CD14-positive monocyte (primary cell): ENCODE data around the gene PCGF3. TPM values are rescaled to one million over a fixed set of nuclear protein-coding genes. Genes with fewer than 3 reads are reported as not detected.

ENCODE experiments used
- DNase-seq, 3 donors: peaks; one replicate each; pipeline ENCODE4 v3.0.0-alpha.2; 2011 to 2022
- H2AFZ ChIP-seq: 2 replicates; pipeline ENCODE4 v1.6.0; 2012; ENCODE audit warnings: mild to moderate bottlenecking, low read depth, low read length, inconsistent platforms; ENCODE audit not compliant: insufficient read depth, poor library complexity, severe bottlenecking
- H3K27ac ChIP-seq, 2 donors: 1 replicate in 1 of 2; 2 replicates in 1 of 2; pipeline ENCODE4 v1.5.1; 2012 to 2013; ENCODE audit warnings: low read length in 2 of 2, control low read depth in 1 of 2, inconsistent platforms in 1 of 2, low read depth in 1 of 2, mild to moderate bottlenecking in 1 of 2
- H3K27me3 ChIP-seq, 2 donors: one replicate each; pipeline versions ENCODE4 v1.6.0 to v1.6.1; 2011 to 2013; ENCODE audit warnings: low read length in 2 of 2; ENCODE audit not compliant: control insufficient read depth in 2 of 2, insufficient read depth in 2 of 2
- H3K36me3 ChIP-seq, 2 donors: replicated peaks in 1 of 2; 1 replicate in 1 of 2; 2 replicates in 1 of 2; pipeline versions ENCODE4 v1.5.1 to v1.6.1; 2012 to 2013; ENCODE audit warnings: low read length in 2 of 2, control low read depth in 1 of 2, inconsistent platforms in 1 of 2, mild to moderate bottlenecking in 1 of 2; ENCODE audit not compliant: insufficient read depth in 2 of 2, control insufficient read depth in 1 of 2
- H3K4me1 ChIP-seq, 2 donors: 1 replicate in 1 of 2; 2 replicates in 1 of 2; pipeline versions ENCODE4 v1.5.1 to v1.6.1; 2012 to 2013; ENCODE audit warnings: low read length in 2 of 2, control low read depth in 1 of 2, inconsistent platforms in 1 of 2, mild to moderate bottlenecking in 1 of 2, moderate library complexity in 1 of 2; ENCODE audit not compliant: insufficient read depth in 2 of 2, control insufficient read depth in 1 of 2
- H3K4me2 ChIP-seq: replicated peaks from 2 replicates; pipeline ENCODE3; 2012; ENCODE audit warnings: low read length, moderate library complexity, mild to moderate bottlenecking; ENCODE audit not compliant: poor library complexity, severe bottlenecking; ENCODE audit errors: extremely low read depth
- H3K4me3 ChIP-seq, 3 experiments: fragments of 200-600 bp in 1 of 3; sonication (generic) in 1 of 3; replicated peaks in 1 of 3; 1 replicate in 2 of 3; 2 replicates in 1 of 3; pipeline ENCODE4 v1.5.1; 2011 to 2013; ENCODE audit warnings: low read length in 3 of 3, mild to moderate bottlenecking in 3 of 3, control low read depth in 2 of 3, low read depth in 2 of 3, inconsistent platforms in 1 of 3, moderate library complexity in 1 of 3
- H3K79me2 ChIP-seq: 2 replicates; pipeline ENCODE4 v1.6.0; 2012; ENCODE audit warnings: mild to moderate bottlenecking, control low read depth, inconsistent platforms, low read length, moderate library complexity; ENCODE audit not compliant: insufficient read depth
- H3K9ac ChIP-seq: 2 replicates; pipeline ENCODE4 v1.6.0; 2017; ENCODE audit warnings: low read length, mild to moderate bottlenecking; ENCODE audit not compliant: insufficient read depth, poor library complexity, severe bottlenecking
- H3K9me3 ChIP-seq, 2 donors: replicated peaks in 1 of 2; 1 replicate in 1 of 2; 2 replicates in 1 of 2; pipeline versions ENCODE4 v1.5.1 to v1.6.1; 2012 to 2013; ENCODE audit warnings: low read length in 2 of 2, control low read depth in 1 of 2; ENCODE audit not compliant: control insufficient read depth in 1 of 2, insufficient read depth in 1 of 2
- H4K20me1 ChIP-seq: 2 replicates; pipeline ENCODE4 v1.6.0; 2012; ENCODE audit warnings: mild to moderate bottlenecking, low read length, control low read depth, moderate library complexity; ENCODE audit not compliant: insufficient read depth
- H3K27ac Mint-ChIP-seq, 7 donors: one replicate each; pipeline ENCODE4 v1.8.0; 2020; ENCODE audit warnings: mild to moderate bottlenecking in 7 of 7, mixed read lengths in 7 of 7, moderate library complexity in 6 of 7, inconsistent platforms in 2 of 7
- H3K27me3 Mint-ChIP-seq, 3 donors: one replicate each; pipeline ENCODE4 v1.8.0; 2021 to 2022; ENCODE audit warnings: low read depth in 3 of 3, mild to moderate bottlenecking in 3 of 3, mixed read lengths in 3 of 3, moderate library complexity in 3 of 3, inconsistent platforms in 1 of 3
- H3K36me3 Mint-ChIP-seq, 2 donors: one replicate each; pipeline ENCODE4 v1.8.0; 2020; ENCODE audit warnings: mixed read lengths in 2 of 2, inconsistent platforms in 1 of 2, mild to moderate bottlenecking in 1 of 2
- H3K4me1 Mint-ChIP-seq: one replicate; pipeline ENCODE4 v1.8.0; 2020; ENCODE audit warnings: mild to moderate bottlenecking, mixed read lengths
- H3K4me3 Mint-ChIP-seq, 2 donors: one replicate each; pipeline ENCODE4 v1.8.0; 2020; ENCODE audit warnings: mild to moderate bottlenecking in 2 of 2, mixed read lengths in 2 of 2, moderate library complexity in 1 of 2
- H3K9me3 Mint-ChIP-seq, 7 donors: one replicate each; pipeline ENCODE4 v1.8.0; 2020 to 2022; ENCODE audit warnings: mixed read lengths in 7 of 7, mild to moderate bottlenecking in 6 of 7, moderate library complexity in 6 of 7, inconsistent platforms in 2 of 7
- CTCF ChIP-seq: fragments of 200-600 bp; IDR thresholded peaks from one replicate; pipeline ENCODE4 v1.8.0; 2022; ENCODE audit warnings: antibody characterized with exemption, mild to moderate bottlenecking
- WGBS: methylation state at CpG from one replicate; pipeline ENCODE4 v1.1.5; 2013; ENCODE audit warnings: missing lambda C conversion rate; ENCODE audit not compliant: insufficient coverage; 5-methylcytosine and 5-hydroxymethylcytosine counted together
- intact Hi-C, 2 donors: fragments of 100-400 bp; cut with micrococcal nuclease; formaldehyde crosslinking; loops; one replicate each; pipeline versions ENCODE4 v1.15.0 to v1.15.1; 2023
- polyA plus RNA-seq, 3 donors: library from polyadenylated mRNA; depleted of rRNA in 1 of 3; unstranded in 2 of 3; stranded (reverse) in 1 of 3; fragments of 300-500 nt in 2 of 3; fragments of >200 nt in 1 of 3; fragmentation: Illumina TruSeq in 2 of 3; gene quantifications; 1 replicate in 2 of 3; 2 replicates in 1 of 3; pipeline ENCODE4 v1.2.3, GENCODE V29; 2012 to 2021

Gene PCGF3
- polyA plus RNA-seq, 3 donors, result 7.0 to 163 (median 8.3) TPM

- no peaks in the 10 kb centered on the region for H3K4me1 ChIP-seq
- no peak for DNase-seq
- no peak overlapping the region for H3K27ac Mint-ChIP-seq
- peaks cover 0 to 17% of the 10 kb centered on the region in 2 donors for H3K9me3 ChIP-seq
- H3K79me2 ChIP-seq, result no peaks in the 10 kb centered on the region
- intact Hi-C loops, result no loop called here
- no peaks in the 10 kb centered on the region for H3K36me3 ChIP-seq
- no peak overlapping the region for H3K27ac ChIP-seq
- peaks cover 0 to 14% (median 2%) of the 10 kb centered on the region in 7 donors for H3K9me3 Mint-ChIP-seq
- H4K20me1 ChIP-seq, result no peaks in the 10 kb centered on the region
- H3K4me3 ChIP-seq, result no peak overlapping the region
- H3K27me3 ChIP-seq, result peaks cover 38 to 61% of the 10 kb centered on the region in 2 donors
- TF ChIP-seq CTCF, result no peak
- peaks cover 63 to 90% (median 71%) of the 10 kb centered on the region in 3 donors for H3K27me3 Mint-ChIP-seq
- WGBS, result 2% methylated on average over 53 of the region's 71 CpGs
- peak overlapping the region in 1 of 2 donors; percentile 75 for H3K4me3 Mint-ChIP-seq
- no peak overlapping the region for H3K9ac ChIP-seq
- no peak overlapping the region for H2AFZ ChIP-seq
- H3K4me1 Mint-ChIP-seq, result no peaks in the 10 kb centered on the region
- H3K4me2 ChIP-seq, result no peak overlapping the region
- H3K36me3 Mint-ChIP-seq, result peaks cover 0 to 4% of the 10 kb centered on the region in 2 donors
These were observed 89.5 kb downstream of the PCGF3 start for GRCh38 chr4:794900-795725.

GRCh38 chr4:795726-796119, 90.1 kb downstream of the PCGF3 start:
- H3K36me3 Mint-ChIP-seq, result peaks cover 0 to 4% of the 10 kb centered on the region in 2 donors
- no peaks in the 10 kb centered on the region for H3K36me3 ChIP-seq
- no peak overlapping the region for H2AFZ ChIP-seq
- no peak overlapping the region for H3K9ac ChIP-seq
- peaks cover 38 to 57% of the 10 kb centered on the region in 2 donors for H3K27me3 ChIP-seq
- no peak overlapping the region for H3K27ac Mint-ChIP-seq
- H3K27me3 Mint-ChIP-seq, result peaks cover 60 to 87% (median 70%) of the 10 kb centered on the region in 3 donors
- no peak overlapping the region for H3K4me3 ChIP-seq
- intact Hi-C loops, result no loop called here
- H3K4me2 ChIP-seq, result no peak overlapping the region
- no peaks in the 10 kb centered on the region for H3K4me1 Mint-ChIP-seq
- DNase-seq, result no peak
- H3K79me2 ChIP-seq, result no peaks in the 10 kb centered on the region
- WGBS, result 23% methylated on average over 11 of the region's 20 CpGs
- TF ChIP-seq CTCF, result no peak
- no peaks in the 10 kb centered on the region for H3K4me1 ChIP-seq
- H3K27ac ChIP-seq, result no peak overlapping the region
- no peaks in the 10 kb centered on the region for H4K20me1 ChIP-seq
- H3K9me3 ChIP-seq, result peaks cover 0 to 17% of the 10 kb centered on the region in 2 donors
- peaks cover 0 to 14% (median 2%) of the 10 kb centered on the region in 7 donors for H3K9me3 Mint-ChIP-seq
- peak overlapping the region in 1 of 2 donors; percentile 66 for H3K4me3 Mint-ChIP-seq
